ENCODE measurements around the gene NRARP. TPM values are rescaled to one million over a fixed set of nuclear protein-coding genes. Genes with fewer than 3 reads are reported as not detected.

Gene NRARP
- total RNA-seq, 1 experiment from 2014 or later, result 22.2 TPM

GRCh38 chr9:137303893-137304382 is 1.9 kb upstream of the NRARP start:
- Histone ChIP-seq H4K20me1 (ENCODE audit: insufficient read depth) (peaks cover 2% of the 10 kb centered on the region; the same call in 1 of the 2 replicates), H3K27me3 (ENCODE audit: insufficient read depth, low read length) (no peaks in the 10 kb centered on the region), H3K36me3 (ENCODE audit: control insufficient read depth in 1 of 2, insufficient read depth in 2 of 2, low read length in 2 of 2) (no peaks in the 10 kb centered on the region), H3K9me3 (ENCODE audit: control insufficient read depth in 1 of 2, insufficient read depth in 1 of 2, low read depth in 1 of 2, low read length in 2 of 2) (no peaks in the 10 kb centered on the region), H3K9me2 (ENCODE audit: insufficient read depth) (no peaks in the 10 kb centered on the region), H3K79me2 (ENCODE audit: insufficient read depth, low read length) (peaks cover 17% of the 10 kb centered on the region), H3K27ac (ENCODE audit: low read depth, low read length) (peak overlapping the region; percentile 32; the same call in 1 of the 2 replicates), H3K4me3 (replicated peaks in 1 of 2; ENCODE audit: low read depth in 1 of 2, low read length in 2 of 2) (no peak overlapping the region), H3K4me2 (ENCODE audit: low read length) (no peak overlapping the region), H3K4me1 (ENCODE audit: control insufficient read depth in 1 of 2, insufficient read depth in 2 of 2, low read length in 2 of 2) (peaks cover 11 to 49% of the 10 kb centered on the region in 2 experiments), H2AFZ (ENCODE audit: low read depth, low read length, poor library complexity, severe bottlenecking) (no peak overlapping the region), H3K9ac (ENCODE audit: low read length) (no peak overlapping the region)
- intact Hi-C loops (cut with micrococcal nuclease), result no loop called here
- no peak for TF ChIP-seq YY1 (IDR thresholded peaks at IDR 0.05; ENCODE audit: extremely low read depth, insufficient replicate concordance, low read depth, low read length)
- CTCF ChIA-PET, result no interaction called here
- RAD21 ChIA-PET (ENCODE audit: low non-redundant PET in 1 of 2, low total read pairs in 2 of 2, uncharacterized antibody in 2 of 2, unreplicated experiment in 2 of 2), result no interaction called here
- no peak for ATAC-seq
- POLR2A ChIA-PET, result no interaction called here
- no peak for DNase-seq (ENCODE audit: low read depth, low spot score)
- no TSS peak for BruUV-seq (replicated peaks)

DNA sequence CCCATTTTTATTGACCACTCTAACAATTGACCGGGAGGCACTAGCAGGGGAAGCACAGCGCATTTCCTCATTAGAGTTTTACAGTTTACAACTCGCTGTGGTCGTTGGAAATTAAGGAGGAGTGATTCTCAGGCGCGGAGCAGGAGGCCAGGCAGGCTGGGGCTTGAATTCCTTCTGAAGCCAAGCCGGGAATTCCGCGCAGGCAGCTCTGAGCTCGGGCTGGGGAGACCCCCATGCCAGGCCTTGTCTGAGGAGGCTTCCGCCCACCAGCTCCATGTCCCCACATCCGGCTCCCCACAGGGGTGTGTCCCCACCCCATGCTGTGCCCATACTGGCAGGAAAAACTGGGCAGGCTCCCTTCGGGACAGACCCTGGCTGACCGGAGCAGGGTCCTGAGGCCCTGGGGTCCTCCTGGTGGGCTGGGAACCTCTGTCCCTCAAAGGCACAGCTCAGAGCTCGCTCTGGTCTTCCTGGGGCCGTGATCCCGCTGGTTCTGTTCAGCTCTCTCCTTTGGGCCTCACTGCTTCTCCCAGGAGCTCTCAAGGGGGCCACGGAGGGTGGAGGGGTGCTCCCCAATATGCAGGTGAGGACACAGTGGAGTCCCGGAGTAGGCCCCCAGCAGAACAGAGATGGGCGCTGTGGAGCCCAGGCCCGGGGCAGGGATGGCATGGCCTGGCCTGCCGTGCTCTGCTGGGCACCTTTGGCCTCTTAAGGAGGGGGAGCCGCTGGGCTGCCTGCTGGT is 1.3 kb upstream of the NRARP start:
- no peaks in the 10 kb centered on the region for H3K36me3 ChIP-seq (ENCODE audit: control insufficient read depth in 1 of 2, insufficient read depth in 2 of 2, low read length in 2 of 2)
- no peak overlapping the region; a peak in 1 of 4 replicates for H3K4me3 ChIP-seq (replicated peaks in 1 of 2; ENCODE audit: low read depth in 1 of 2, low read length in 2 of 2)
- peaks cover 17% of the 10 kb centered on the region for H3K79me2 ChIP-seq (ENCODE audit: insufficient read depth, low read length)
- no peaks in the 10 kb centered on the region for H3K9me2 ChIP-seq (ENCODE audit: insufficient read depth)
- TF ChIP-seq FOSL1 (IDR thresholded peaks at IDR 0.05; ENCODE audit: low read depth), result no peak
- no peak for TF ChIP-seq ZFX (IDR thresholded peaks at IDR 0.05)
- TF ChIP-seq JUND (IDR thresholded peaks at IDR 0.05), result no peak
- TF ChIP-seq POLR2A (IDR thresholded peaks at IDR 0.05; ENCODE audit: borderline replicate concordance, extremely low read depth, insufficient read depth, insufficient read length), result no peak
- TF ChIP-seq EZH2phosphoT487 (IDR thresholded peaks at IDR 0.05; ENCODE audit: borderline replicate concordance), result no peak
- TF ChIP-seq CBX3 (IDR thresholded peaks at IDR 0.05; ENCODE audit: low read depth), result no peak
- peaks cover 11 to 52% of the 10 kb centered on the region in 2 experiments for H3K4me1 ChIP-seq (ENCODE audit: control insufficient read depth in 1 of 2, insufficient read depth in 2 of 2, low read length in 2 of 2)
- no TSS peak for BruUV-seq (replicated peaks)
- H3K27me3 ChIP-seq (ENCODE audit: insufficient read depth, low read length), result no peaks in the 10 kb centered on the region
- ChIA-PET POLR2A (no interaction called here), CTCF (interaction anchor here (1.7 kb wide), 1 partner anchor 13 kb away, joined by 7 read pairs; no protein-coding TSS in a partner anchor), RAD21 (ENCODE audit: low non-redundant PET in 1 of 2, low total read pairs in 2 of 2, uncharacterized antibody in 2 of 2, unreplicated experiment in 2 of 2) (no interaction called here)
- H3K27ac ChIP-seq (ENCODE audit: low read depth, low read length), result peak overlapping the region; percentile 32; the same call in 1 of the 2 replicates
- no peaks in the 10 kb centered on the region for H3K9me3 ChIP-seq (ENCODE audit: control insufficient read depth in 1 of 2, insufficient read depth in 1 of 2, low read depth in 1 of 2, low read length in 2 of 2)
- H3K4me2 ChIP-seq (ENCODE audit: low read length), result peak overlapping the region; percentile 66
- H4K20me1 ChIP-seq (ENCODE audit: insufficient read depth), result peaks cover 2% of the 10 kb centered on the region; the same call in 1 of the 2 replicates
- intact Hi-C loops (cut with micrococcal nuclease), result no loop called here
- ATAC-seq (no peak), DNase-seq (ENCODE audit: low read depth, low spot score) (no peak)
- no peak overlapping the region for H2AFZ ChIP-seq (ENCODE audit: low read depth, low read length, poor library complexity, severe bottlenecking)
- H3K9ac ChIP-seq (ENCODE audit: low read length), result peak overlapping the region; percentile 56
